Mucosa of descending colon (tissue), 3 donors: ENCODE data around the gene MUC3A. TPM values are rescaled to one million over a fixed set of nuclear protein-coding genes. Genes with fewer than 3 reads are reported as not detected.

Source experiments
- ATAC-seq: fragments of 200-7000 bp; cut with Tn5 transposase; one replicate; pipeline ENCODE4 v1.9.1; 2020; ENCODE audit warnings: mild to moderate bottlenecking, moderate library complexity
- DNase-seq, 3 donors: peaks; one replicate each; pipeline ENCODE4 v3.0.0-alpha.2; 2020
- H3K36me3 ChIP-seq: fragments of 200-600 bp; one replicate; pipeline ENCODE4 v1.8.0; 2021; ENCODE audit warnings: low read depth, mild to moderate bottlenecking
- H3K4me1 ChIP-seq: fragments of 200-600 bp; one replicate; pipeline ENCODE4 v1.8.0; 2021; ENCODE audit warnings: low read depth, mild to moderate bottlenecking
- H3K4me3 ChIP-seq: fragments of 200-600 bp; one replicate; pipeline ENCODE4 v1.8.0; 2021; ENCODE audit warnings: mild to moderate bottlenecking
- H3K9me3 ChIP-seq: fragments of 200-600 bp; one replicate; pipeline ENCODE4 v1.8.0; 2021; ENCODE audit warnings: mild to moderate bottlenecking
- CTCF ChIP-seq: fragments of 200-600 bp; IDR thresholded peaks from one replicate; pipeline ENCODE4 v1.8.0; 2022; ENCODE audit warnings: antibody characterized with exemption, mild to moderate bottlenecking
- intact Hi-C, 2 donors: fragments of 100-400 bp; cut with DNase I in 1 of 2; cut with micrococcal nuclease in 1 of 2; formaldehyde crosslinking; loops; one replicate each; pipeline versions ENCODE4 v1.11.0 to v1.11.1; 2022; cut with DNase I, micrococcal nuclease
- total RNA-seq, 3 donors: library from RNA; stranded (reverse); fragmentation: NEBNext Ultra II Directional in 2 of 3; extraction: Animal tissue kit (Norgen Biotek cat#: 25700) in 2 of 3; gene quantifications; one replicate each; pipeline versions ENCODE4 v1.2.1 to v1.2.4, GENCODE V29; 2021 to 2023
- donor health status: DM: no; HTN: no; CAD: no; lungs with moderate emphysema.
- donor health status: DM: no; HTN: no; CAD: no.
- donor health status: DM: no; HTN: yes; CAD: no.

Gene MUC3A
- total RNA-seq, 3 donors from 2014 or later = 57.6 to 184 (median 105) TPM

- peak in 1 of 3 donors; percentile 63 for DNase-seq
- peak; percentile 28 for ATAC-seq
- Histone ChIP-seq H3K36me3 (no peaks in the 10 kb centered on the region), H3K4me3 (peak within 1 kb of the TSS; percentile 22), H3K4me1 (peaks cover 11% of the 10 kb centered on the region), H3K9me3 (no peaks in the 10 kb centered on the region)
- no peak for TF ChIP-seq CTCF
- intact Hi-C loops = loop anchor here in 1 of 2 donors (5.0 kb wide), 1 partner anchor 72 kb away; the partner anchor contains the start of gene ACHE
These were observed 19.8 kb downstream of the MUC3A start, which contains the start of gene MUC12 for GRCh38 chr7:100969066-100969615. TSS of gene MUC12 (plus strand) at chr7:100969565. CDS start at chr7:100969623, 58 bp downstream.

GRCh38 chr7:100971111-100972001 is 22.0 kb downstream of the MUC3A start:
- ATAC-seq (no peak), DNase-seq (peak in 1 of 3 donors; percentile 48)
- H3K4me3 ChIP-seq = no peak overlapping the region
- intact Hi-C loops = no loop called here
- no peaks in the 10 kb centered on the region for H3K9me3 ChIP-seq
- no peaks in the 10 kb centered on the region for H3K36me3 ChIP-seq
- TF ChIP-seq CTCF = no peak
- peaks cover 30% of the 10 kb centered on the region for H3K4me1 ChIP-seq

- Histone ChIP-seq H3K4me1 (peaks cover 30% of the 10 kb centered on the region), H3K9me3 (no peaks in the 10 kb centered on the region), H3K36me3 (no peaks in the 10 kb centered on the region), H3K4me3 (no peak overlapping the region)
- intact Hi-C loops = no loop called here
- no peak for DNase-seq
- TF ChIP-seq CTCF = no peak
- ATAC-seq = no peak
These were observed 22.6 kb downstream of the MUC3A start for GRCh38 chr7:100972002-100972347.

- Histone ChIP-seq H3K4me1 (peaks cover 24% of the 10 kb centered on the region), H3K9me3 (no peaks in the 10 kb centered on the region), H3K4me3 (no peak overlapping the region), H3K36me3 (no peaks in the 10 kb centered on the region)
- intact Hi-C loops = no loop called here
- no peak for DNase-seq
- ATAC-seq = no peak
- no peak for TF ChIP-seq CTCF
These were observed 24.7 kb downstream of the MUC3A start for GRCh38 chr7:100974021-100974420.

- no peak for TF ChIP-seq CTCF
- ATAC-seq (peak; percentile 77), DNase-seq (peak; percentile 67 to 77 (median 72))
- intact Hi-C loops = no loop called here
- Histone ChIP-seq H3K4me1 (peaks cover 28% of the 10 kb centered on the region), H3K36me3 (no peaks in the 10 kb centered on the region), H3K9me3 (no peaks in the 10 kb centered on the region), H3K4me3 (no peak overlapping the region)
These were observed 26.1 kb downstream of the MUC3A start for GRCh38 chr7:100975371-100975821.
